GM18517 (cell line): Measurements from ENCODE around the gene GNAT2.

ENCODE experiments used
- ATAC-seq: cut with Tn5 transposase; IDR thresholded peaks from one replicate; pipeline ENCODE4 v1.9.1; 2021; ENCODE audit warnings: mild to moderate bottlenecking, moderate library complexity; ENCODE audit not compliant: unreplicated experiment

The GNAT2 gene

GRCh38 chr1:109566982-109567381, 52.4 kb downstream of the GNAT2 start:
- ATAC-seq = no peak

DNA sequence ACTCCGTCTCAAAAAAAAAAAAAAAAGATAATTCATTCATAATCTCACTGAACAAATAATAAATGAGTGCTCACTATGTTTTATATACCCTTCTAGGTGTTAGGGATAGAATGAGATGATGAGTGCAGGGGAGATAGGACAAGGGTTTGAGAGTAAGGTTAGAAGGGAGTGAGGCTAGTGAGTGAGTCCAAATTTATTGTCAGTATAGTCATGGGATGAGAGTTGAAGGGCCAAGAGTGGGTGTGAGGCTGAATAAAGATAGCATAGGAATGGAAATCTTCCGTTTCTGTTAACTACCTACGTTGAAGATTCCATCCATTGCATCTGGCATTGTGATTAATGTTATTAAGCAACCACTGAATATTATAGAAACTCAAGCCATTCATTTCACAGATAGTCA, 54.2 kb downstream of the GNAT2 start:
- no peak for ATAC-seq

GRCh38 chr1:109564194-109564878, 55.1 kb downstream of the GNAT2 start:
- ATAC-seq = no peak

DNA sequence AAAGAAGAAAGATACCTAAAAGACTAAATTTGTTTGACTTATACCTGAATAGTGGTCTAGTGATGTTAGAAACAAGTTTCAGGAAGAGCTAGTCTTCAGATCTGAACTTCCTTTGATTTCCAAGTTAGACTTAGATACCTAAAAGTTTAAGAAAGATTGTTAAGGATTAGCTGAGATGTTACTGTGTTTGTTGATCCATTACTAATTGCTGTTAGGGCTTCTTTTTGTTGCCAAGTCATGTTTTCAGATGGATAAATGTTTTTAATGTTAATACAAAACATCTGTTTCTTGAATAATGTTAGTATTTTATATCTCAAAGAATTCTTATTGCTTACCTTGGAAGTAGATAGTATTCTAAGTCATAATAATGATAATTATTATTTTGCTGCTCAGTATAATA, 59.4 kb downstream of the GNAT2 start:
- ATAC-seq = no peak

GRCh38 chr1:109557520-109557919, 61.9 kb downstream of the GNAT2 start:
- no peak for ATAC-seq

DNA sequence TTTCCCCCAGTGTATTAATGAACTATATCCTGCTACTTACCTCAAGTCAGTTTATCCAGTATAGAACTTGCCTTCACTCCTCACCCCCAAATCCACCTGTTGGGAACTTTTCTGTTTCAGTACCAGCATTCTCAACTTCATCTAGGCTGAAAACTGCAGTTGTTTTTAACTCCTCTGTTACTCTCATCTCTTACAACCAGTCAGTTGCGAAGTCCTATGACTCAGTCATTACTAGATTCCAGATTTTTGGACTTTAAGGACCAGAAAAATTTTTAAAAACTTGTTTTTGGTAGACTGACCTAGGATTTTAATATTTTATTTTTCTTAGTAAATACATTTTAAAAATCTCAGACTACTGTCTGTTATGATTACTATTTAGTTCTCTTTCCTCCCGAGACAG, 62.9 kb downstream of the GNAT2 start:
- no peak for ATAC-seq
